HL-60/S4 (cell line): Measurements from ENCODE around the gene CCDC152.
"Not testable (repeated sequence)": the region's sequence is repeated elsewhere in the genome, so short reads cannot be mapped to it uniquely, and the experiment has no call there.

Experiments
- in situ Hi-C: fragments of 300-500 bp; cut with MboI; formaldehyde crosslinking; loops from 2 replicates; pipeline ENCODE4 v1.14.3; 2022; ENCODE audit warnings: low sequenced_read_pairs

The CCDC152 gene

GRCh38 chr5:42811591-42812446, 55.2 kb downstream of the CCDC152 start, which contains the start of gene SELENOP:
Gene SELENOP, minus strand, starts transcription at chr5:42811892. Its CDS starts 3,539 bp downstream, at chr5:42808353.
- in situ Hi-C loops, result no loop called here

- in situ Hi-C loops, result no loop called here
Observed at GRCh38 chr5:42812620-42813019, 56.0 kb downstream of the CCDC152 start.

GRCh38 chr5:42813533-42813932, 56.9 kb downstream of the CCDC152 start:
- in situ Hi-C loops, result no loop called here

GRCh38 chr5:42816546-42816945, 59.9 kb downstream of the CCDC152 start:
- in situ Hi-C loops, result not testable (repeated sequence)

- in situ Hi-C loops, result no loop called here
Observed at GRCh38 chr5:42819745-42820144, 63.1 kb downstream of the CCDC152 start.

- in situ Hi-C loops, result no loop called here
Observed at GRCh38 chr5:42822548-42822947, 65.9 kb downstream of the CCDC152 start.

GRCh38 chr5:42824347-42824976, 67.8 kb downstream of the CCDC152 start:
- in situ Hi-C loops, result no loop called here

- in situ Hi-C loops, result no loop called here
Observed at GRCh38 chr5:42825422-42826148, 69.0 kb downstream of the CCDC152 start.

- in situ Hi-C loops, result no loop called here
Observed at GRCh38 chr5:42826757-42827515, 70.3 kb downstream of the CCDC152 start.

GRCh38 chr5:42828671-42829070, 72.1 kb downstream of the CCDC152 start:
- in situ Hi-C loops, result no loop called here

GRCh38 chr5:42830924-42831323, 74.3 kb downstream of the CCDC152 start:
- in situ Hi-C loops, result no loop called here

- in situ Hi-C loops, result no loop called here
Observed at GRCh38 chr5:42832060-42832459, 75.4 kb downstream of the CCDC152 start.

GRCh38 chr5:42836070-42836769, 79.6 kb downstream of the CCDC152 start:
- in situ Hi-C loops, result no loop called here

- in situ Hi-C loops, result no loop called here
Observed at GRCh38 chr5:42837601-42838000, 81.0 kb downstream of the CCDC152 start.

GRCh38 chr5:42839196-42839595, 82.6 kb downstream of the CCDC152 start:
- in situ Hi-C loops, result no loop called here

GRCh38 chr5:42840269-42840668, 83.7 kb downstream of the CCDC152 start:
- in situ Hi-C loops, result no loop called here

GRCh38 chr5:42840842-42841567, 84.4 kb downstream of the CCDC152 start:
- in situ Hi-C loops, result no loop called here

GRCh38 chr5:42842921-42843641, 86.5 kb downstream of the CCDC152 start:
- in situ Hi-C loops, result no loop called here
